H1 (cell line): ENCODE measurements around the gene RFNG. TPM values are rescaled to one million over a fixed set of nuclear protein-coding genes. Genes with fewer than 3 reads are reported as not detected.

Experiments used
- CTCF ChIA-PET: fragments of 300-600 bp; sonication (Branson Sonifier 250); formaldehyde crosslinking; loops from one replicate; lab custom pipeline; 2021; ENCODE audit not compliant: partially characterized antibody; lab: Charles Lee
- POLR2A ChIA-PET: fragments of 300-600 bp; sonication (Branson Sonifier 250); formaldehyde crosslinking; loops from one replicate; lab custom pipeline; 2021; ENCODE audit warnings: inconsistent platforms; ENCODE audit not compliant: partially characterized antibody; lab: Charles Lee
- DNase-seq, 2 experiments: peaks; one replicate each; pipeline versions ENCODE4 v3.0.0 to v3.0.0-alpha.2; 2010 to 2022; ENCODE audit warnings: low spot score in 2 of 2, low read depth in 1 of 2, mixed read lengths in 1 of 2
- FAIRE-seq: peaks from 2 replicates; lab custom pipeline; 2011; peaks lifted over from hg19 to GRCh38; lab: Jason Lieb, UNC
- H2AFZ ChIP-seq: 2 replicates; pipeline ENCODE4 v1.8.1; 2012; ENCODE audit warnings: low read length, inconsistent platforms
- H2AK5ac ChIP-seq: 2 replicates; pipeline ENCODE4 v1.6.1; 2013; ENCODE audit warnings: low read depth, low read length
- H2BK120ac ChIP-seq: replicated peaks from 2 replicates; pipeline ENCODE3; 2013; ENCODE audit warnings: low read depth, low read length, inconsistent platforms
- H2BK12ac ChIP-seq: 2 replicates; pipeline ENCODE4 v1.6.1; 2013; ENCODE audit warnings: low read depth, low read length
- H2BK15ac ChIP-seq: 2 replicates; pipeline ENCODE4 v1.6.1; 2013; ENCODE audit warnings: low read length
- H2BK20ac ChIP-seq: 2 replicates; pipeline ENCODE4 v1.6.1; 2013; ENCODE audit warnings: low read length
- H2BK5ac ChIP-seq: 2 replicates; pipeline ENCODE4 v1.6.1; 2013; ENCODE audit warnings: low read depth, low read length
- H3K14ac ChIP-seq: 2 replicates; pipeline ENCODE4 v1.6.1; 2013; ENCODE audit warnings: inconsistent platforms; ENCODE audit not compliant: insufficient read length
- H3K18ac ChIP-seq: 2 replicates; pipeline ENCODE4 v1.6.1; 2013; ENCODE audit warnings: low read length; ENCODE audit errors: extremely low read depth
- H3K23ac ChIP-seq: 2 replicates; pipeline ENCODE4 v1.6.1; 2013; ENCODE audit warnings: inconsistent platforms; ENCODE audit not compliant: insufficient read length
- H3K23me2 ChIP-seq: 2 replicates; pipeline ENCODE4 v1.6.1; 2013; ENCODE audit warnings: low read depth, low read length
- H3K27ac ChIP-seq: 2 replicates; pipeline ENCODE4 v1.6.1; 2011; ENCODE audit warnings: low read depth, low read length, inconsistent platforms
- H3K27me3 ChIP-seq, 4 experiments: replicated peaks in 1 of 4; 1 replicate in 1 of 4; 2 replicates in 3 of 4; pipeline versions ENCODE4 v1.6.1 to v1.8.1; 2011 to 2013; ENCODE audit warnings: low read length in 3 of 4, mild to moderate bottlenecking in 3 of 4, inconsistent platforms in 2 of 4, mixed read lengths in 2 of 4, moderate library complexity in 1 of 4; ENCODE audit not compliant: control insufficient read depth in 3 of 4, insufficient read depth in 3 of 4; ENCODE audit errors: extremely low read depth in 1 of 4
- H3K36me3 ChIP-seq, 4 experiments: 2 replicates each; pipeline versions ENCODE4 v1.6.1 to v1.8.1; 2011 to 2013; ENCODE audit warnings: mild to moderate bottlenecking in 4 of 4, low read length in 3 of 4, moderate library complexity in 2 of 4, control low read depth in 1 of 4, inconsistent platforms in 1 of 4; ENCODE audit not compliant: insufficient read depth in 4 of 4, control insufficient read depth in 2 of 4
- H3K4ac ChIP-seq: replicated peaks from 2 replicates; pipeline ENCODE3; 2013; ENCODE audit warnings: low read length, low read depth, mixed read lengths, inconsistent platforms; ENCODE audit not compliant: insufficient read length
- H3K4me1 ChIP-seq, 4 experiments: replicated peaks in 1 of 4; 1 replicate in 1 of 4; 2 replicates in 3 of 4; pipeline versions ENCODE4 v1.6.1 to v1.8.1; 2011 to 2013; ENCODE audit warnings: low read length in 3 of 4, inconsistent platforms in 2 of 4, mixed read lengths in 1 of 4; ENCODE audit not compliant: insufficient read depth in 4 of 4, control insufficient read depth in 3 of 4
- H3K4me2 ChIP-seq, 2 experiments: 2 replicates each; pipeline versions ENCODE4 v1.6.1 to v1.8.1; 2011 to 2013; ENCODE audit warnings: low read depth in 2 of 2, low read length in 2 of 2, control low read depth in 1 of 2, inconsistent platforms in 1 of 2, mild to moderate bottlenecking in 1 of 2; ENCODE audit not compliant: insufficient read depth in 1 of 2
- H3K4me3 ChIP-seq, 4 experiments: fragments of 200-600, 300-600 bp in 1 of 4; sonication (generic), shearing (Covaris generic), sonication (Bioruptor Twin) in 1 of 4; 2 replicates each; pipeline versions ENCODE4 v1.5.1 to v1.8.1; 2011 to 2016; ENCODE audit warnings: low read length in 4 of 4, low read depth in 3 of 4, control low read depth in 2 of 4, inconsistent platforms in 2 of 4, mild to moderate bottlenecking in 2 of 4, mixed read lengths in 1 of 4, moderate library complexity in 1 of 4; ENCODE audit not compliant: insufficient read depth in 2 of 4; ENCODE audit errors: extremely low read depth in 1 of 4
- H3K56ac ChIP-seq: replicated peaks from 2 replicates; pipeline ENCODE3; 2013; ENCODE audit warnings: low read depth, mild to moderate bottlenecking, mixed read lengths, low read length, inconsistent platforms; ENCODE audit not compliant: insufficient read length
- H3K79me1 ChIP-seq: 2 replicates; pipeline ENCODE4 v1.6.1; 2013; ENCODE audit warnings: low read depth, low read length, control low read depth
- H3K79me2 ChIP-seq, 2 experiments: 2 replicates each; pipeline versions ENCODE4 v1.6.1 to v1.8.1; 2012 to 2013; ENCODE audit warnings: low read length in 2 of 2, mild to moderate bottlenecking in 2 of 2, inconsistent platforms in 1 of 2; ENCODE audit not compliant: insufficient read depth in 2 of 2, control insufficient read depth in 1 of 2
- H3K9ac ChIP-seq, 4 experiments: replicated peaks in 1 of 4; 1 replicate in 1 of 4; 2 replicates in 3 of 4; pipeline versions ENCODE4 v1.6.1 to v1.8.1; 2011 to 2013; ENCODE audit warnings: low read depth in 3 of 4, low read length in 3 of 4, control low read depth in 2 of 4, mild to moderate bottlenecking in 2 of 4, moderate library complexity in 2 of 4, inconsistent platforms in 1 of 4; ENCODE audit errors: extremely low read depth in 1 of 4
- H3K9me3 ChIP-seq, 2 experiments: 2 replicates each; pipeline versions ENCODE4 v1.6.1 to v1.8.1; 2012 to 2013; ENCODE audit warnings: mild to moderate bottlenecking in 2 of 2, moderate library complexity in 2 of 2, control low read depth in 1 of 2, inconsistent platforms in 1 of 2, low read depth in 1 of 2, low read length in 1 of 2, mixed read lengths in 1 of 2; ENCODE audit not compliant: insufficient read depth in 2 of 2
- H4K20me1 ChIP-seq, 2 experiments: replicated peaks in 1 of 2; 2 replicates each; pipeline versions ENCODE3 to v1.8.1; 2011 to 2013; ENCODE audit warnings: inconsistent platforms in 2 of 2, low read length in 2 of 2, mild to moderate bottlenecking in 1 of 2; ENCODE audit not compliant: insufficient read depth in 2 of 2, control insufficient read depth in 1 of 2
- H4K5ac ChIP-seq: 2 replicates; pipeline ENCODE4 v1.6.1; 2013; ENCODE audit warnings: low read length, low read depth, mixed read lengths, inconsistent platforms; ENCODE audit not compliant: insufficient read length
- H4K8ac ChIP-seq: 2 replicates; pipeline ENCODE4 v1.8.0; 2013; ENCODE audit warnings: mild to moderate bottlenecking, moderate library complexity, low read length, inconsistent platforms; ENCODE audit not compliant: insufficient read depth; ENCODE audit errors: extremely low read depth
- H4K91ac ChIP-seq: replicated peaks from 2 replicates; pipeline ENCODE3; 2013; ENCODE audit warnings: low read length, mixed read lengths, inconsistent platforms; ENCODE audit not compliant: insufficient read length
- ASH2L ChIP-seq: fragments of 200-600, 300-600 bp; sonication (generic); IDR thresholded peaks from one replicate; pipeline ENCODE4 v1.7.1; 2017; ENCODE audit warnings: low read length
- BACH1 ChIP-seq: IDR thresholded peaks from 2 replicates; pipeline ENCODE4 v1.6.1; 2012; ENCODE audit warnings: low read length, improper control_type of control experiment
- JUN ChIP-seq: IDR thresholded peaks from 2 replicates; pipeline ENCODE4 v1.6.1; 2011; ENCODE audit warnings: low read depth, mild to moderate bottlenecking, improper control_type of control experiment, low read length
- POLR2AphosphoS5 ChIP-seq: IDR thresholded peaks from 2 replicates; pipeline ENCODE4 v1.6.1; 2011; ENCODE audit warnings: low read depth, low read length
- SIRT6 ChIP-seq: IDR thresholded peaks from one replicate; pipeline ENCODE4 v1.7.1; 2012; ENCODE audit warnings: low read length, inconsistent platforms
- SP4 ChIP-seq: IDR thresholded peaks from 2 replicates; pipeline ENCODE4 v1.6.1; 2012; ENCODE audit warnings: low read length, inconsistent platforms
- TAF7 ChIP-seq: optimal IDR thresholded peaks from 2 replicates; pipeline ENCODE3; 2011; ENCODE audit warnings: low read depth, mild to moderate bottlenecking, inconsistent platforms, low read length, moderate library complexity, borderline replicate concordance
- TBP ChIP-seq: IDR thresholded peaks from 2 replicates; pipeline ENCODE4 v1.6.1; 2011; ENCODE audit warnings: low read depth, low read length, improper control_type of control experiment
- YY1 ChIP-seq: IDR thresholded peaks from 2 replicates; pipeline ENCODE4 v1.6.1; 2011; ENCODE audit warnings: low read depth, mild to moderate bottlenecking, low read length
- WGBS, 2 experiments: shearing (Covaris generic) in 1 of 2; methylation state at CpG; one replicate each; pipeline versions ENCODE4 v1.1.6 to v1.1.7; 2013 to 2015; ENCODE audit warnings: low lambda C conversion rate in 2 of 2, mixed read lengths in 2 of 2, inconsistent platforms in 1 of 2, low coverage in 1 of 2, missing lambda C conversion rate in 1 of 2; ENCODE audit not compliant: insufficient replicate concordance in 2 of 2, insufficient coverage in 1 of 2, insufficient read length in 1 of 2; ENCODE audit errors: extremely low coverage in 1 of 2, missing lambda C conversion rate in 1 of 2; 5-methylcytosine and 5-hydroxymethylcytosine counted together
- polyA plus RNA-seq, 7 experiments: library from polyadenylated mRNA; depleted of rRNA in 3 of 7; stranded (reverse) in 5 of 7; unstranded in 2 of 7; fragments of >200 nt in 5 of 7; fragments of 200-250 nt in 2 of 7; gene quantifications; 1 replicate in 5 of 7; 2 replicates in 1 of 7; 4 replicates in 1 of 7; pipeline versions ENCODE4 v1.2.1 to v1.2.3, GENCODE V29; 2011 to 2013; ENCODE audit warnings: missing spikeins in 2 of 7, mixed read lengths in 2 of 7
- total RNA-seq: library from RNA; stranded (reverse); fragmentation: NEBNext Ultra II Directional; extraction: Animal tissue kit (Norgen Biotek cat#: 25700); gene quantifications from 2 replicates; pipeline ENCODE4 v1.2.1, GENCODE V29; 2021
- TF ChIP-seq, protein P1 (sequence below), 3 experiments: IDR thresholded peaks; 1 replicate in 2 of 3; 2 replicates in 1 of 3; pipeline versions ENCODE4 v1.5.1 to v1.6.1; 2011; ENCODE audit warnings: low read length in 3 of 3, mild to moderate bottlenecking in 3 of 3, inconsistent platforms in 2 of 3, low read depth in 1 of 3, moderate library complexity in 1 of 3; ENCODE audit not compliant: insufficient read depth in 1 of 3; ENCODE audit errors: control extremely low read depth in 1 of 3
- TF ChIP-seq, protein P2 (sequence below): IDR thresholded peaks from 2 replicates; pipeline ENCODE4 v1.6.1; 2012; ENCODE audit warnings: inconsistent platforms

Gene RFNG
- total and polyA plus RNA-seq, 2 of the 8 experiments (the other 6 are each of a cell fraction or from before 2014, with no cell fraction given): 26.7 to 28.4 TPM

DNA sequence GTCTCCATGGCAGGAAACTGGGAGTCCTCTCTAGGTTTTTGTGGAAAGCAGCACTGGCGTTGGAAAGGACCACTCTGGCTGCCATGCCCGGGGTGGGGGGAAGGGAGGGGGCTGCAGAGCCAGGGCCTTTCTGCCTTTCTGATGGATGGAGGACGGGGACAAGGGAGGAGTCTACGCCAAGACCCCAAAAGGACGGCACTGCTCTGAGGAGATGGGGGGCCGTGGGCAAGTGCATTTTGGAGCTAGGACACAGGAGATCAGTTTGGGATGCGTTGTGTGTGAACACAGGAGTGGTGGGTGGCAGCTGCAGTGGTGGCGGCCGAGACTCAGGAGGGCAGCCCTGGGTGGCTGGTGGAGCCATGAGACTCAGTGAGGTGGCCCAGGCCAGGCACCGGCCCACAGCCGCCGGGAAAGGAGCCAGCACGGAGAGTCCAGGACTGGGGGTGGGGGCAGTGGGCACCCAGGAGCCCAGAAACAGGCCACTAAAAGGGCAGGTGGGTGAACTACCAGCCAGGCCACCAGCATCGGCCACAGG is 31.0 kb downstream of the RFNG start:
- Histone ChIP-seq H3K23me2 (peaks cover 12% of the 10 kb centered on the region), H2BK12ac (no peak overlapping the region), H4K20me1 (peaks cover 7 to 13% of the 10 kb centered on the region in 2 experiments), H3K4ac (no peak overlapping the region), H3K4me1 (peaks cover 0 to 14% (median 8%) of the 10 kb centered on the region in 4 experiments; a peak in 5 of 7 replicates), H4K8ac (peak overlapping the region; percentile 6; the same call in 1 of the 2 replicates), H3K79me1 (peaks cover 4% of the 10 kb centered on the region; the same call in 1 of the 2 replicates), H3K56ac (no peak overlapping the region), H3K18ac (no peak overlapping the region), H3K9ac (no peak overlapping the region), H4K91ac (no peak overlapping the region), H2BK20ac (no peak overlapping the region), H2AK5ac (no peak overlapping the region), H3K27me3 (no peaks in the 10 kb centered on the region), H2BK5ac (no peak overlapping the region), H3K23ac (no peak overlapping the region), H2BK15ac (no peak overlapping the region), H3K36me3 (no peaks in the 10 kb centered on the region), H4K5ac (no peak overlapping the region), H3K9me3 (no peaks in the 10 kb centered on the region), H3K27ac (no peak overlapping the region), H2AFZ (no peak overlapping the region), H3K4me2 (no peak overlapping the region), H3K79me2 (peaks cover 0 to 12% of the 10 kb centered on the region in 2 experiments; a peak in 1 of 4 replicates), H3K14ac (no peak overlapping the region), H3K4me3 (no peak overlapping the region), H2BK120ac (no peak overlapping the region)
- DNase-seq: no peak
- ChIA-PET POLR2A (interaction anchor here (0.6 to 4.3 kb wide), 24 partner anchors 8 to 134 kb away, joined by 3 to 15 read pairs (median 4); partner anchors contain the start of genes DCXR, DUS1L, FASN and NOTUM), CTCF (interaction anchor here (0.6 to 4.7 kb wide), 48 partner anchors 9 to 330 kb away, joined by 3 to 29 read pairs (median 4); partner anchors contain the start of genes ASPSCR1, DCXR, DUS1L and MAFG)
- no peak for FAIRE-seq
- 89% methylated on average over 11 of the region's 14 CpGs; no CpG with 5 or more reads in 1 of the 2 experiments for WGBS, 2 experiments
- no peak for TF ChIP-seq BACH1
- no peak for TF ChIP-seq JUN
- TF ChIP-seq, protein P1, sequence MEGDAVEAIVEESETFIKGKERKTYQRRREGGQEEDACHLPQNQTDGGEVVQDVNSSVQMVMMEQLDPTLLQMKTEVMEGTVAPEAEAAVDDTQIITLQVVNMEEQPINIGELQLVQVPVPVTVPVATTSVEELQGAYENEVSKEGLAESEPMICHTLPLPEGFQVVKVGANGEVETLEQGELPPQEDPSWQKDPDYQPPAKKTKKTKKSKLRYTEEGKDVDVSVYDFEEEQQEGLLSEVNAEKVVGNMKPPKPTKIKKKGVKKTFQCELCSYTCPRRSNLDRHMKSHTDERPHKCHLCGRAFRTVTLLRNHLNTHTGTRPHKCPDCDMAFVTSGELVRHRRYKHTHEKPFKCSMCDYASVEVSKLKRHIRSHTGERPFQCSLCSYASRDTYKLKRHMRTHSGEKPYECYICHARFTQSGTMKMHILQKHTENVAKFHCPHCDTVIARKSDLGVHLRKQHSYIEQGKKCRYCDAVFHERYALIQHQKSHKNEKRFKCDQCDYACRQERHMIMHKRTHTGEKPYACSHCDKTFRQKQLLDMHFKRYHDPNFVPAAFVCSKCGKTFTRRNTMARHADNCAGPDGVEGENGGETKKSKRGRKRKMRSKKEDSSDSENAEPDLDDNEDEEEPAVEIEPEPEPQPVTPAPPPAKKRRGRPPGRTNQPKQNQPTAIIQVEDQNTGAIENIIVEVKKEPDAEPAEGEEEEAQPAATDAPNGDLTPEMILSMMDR (IDR thresholded peaks at IDR 0.05; ENCODE audit: control extremely low read depth in 1 of 3, insufficient read depth in 1 of 3, low read depth in 1 of 3, low read length in 3 of 3): no peak
- no peak for TF ChIP-seq SIRT6
- TF ChIP-seq TAF7: no peak
- no peak for TF ChIP-seq ASH2L
- no peak for TF ChIP-seq POLR2AphosphoS5
- TF ChIP-seq SP4: no peak
- no peak for TF ChIP-seq YY1
- TF ChIP-seq, protein P2, sequence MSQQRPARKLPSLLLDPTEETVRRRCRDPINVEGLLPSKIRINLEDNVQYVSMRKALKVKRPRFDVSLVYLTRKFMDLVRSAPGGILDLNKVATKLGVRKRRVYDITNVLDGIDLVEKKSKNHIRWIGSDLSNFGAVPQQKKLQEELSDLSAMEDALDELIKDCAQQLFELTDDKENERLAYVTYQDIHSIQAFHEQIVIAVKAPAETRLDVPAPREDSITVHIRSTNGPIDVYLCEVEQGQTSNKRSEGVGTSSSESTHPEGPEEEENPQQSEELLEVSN: no peak
- TF ChIP-seq TBP: no peak
